ENCODE results near the gene ST6GALNAC3. TPM values are rescaled to one million over a fixed set of nuclear protein-coding genes. Genes with fewer than 3 reads are reported as not detected.

The ST6GALNAC3 gene
- total RNA-seq, 1 experiment from 2014 or later = 0.03 TPM

DNA sequence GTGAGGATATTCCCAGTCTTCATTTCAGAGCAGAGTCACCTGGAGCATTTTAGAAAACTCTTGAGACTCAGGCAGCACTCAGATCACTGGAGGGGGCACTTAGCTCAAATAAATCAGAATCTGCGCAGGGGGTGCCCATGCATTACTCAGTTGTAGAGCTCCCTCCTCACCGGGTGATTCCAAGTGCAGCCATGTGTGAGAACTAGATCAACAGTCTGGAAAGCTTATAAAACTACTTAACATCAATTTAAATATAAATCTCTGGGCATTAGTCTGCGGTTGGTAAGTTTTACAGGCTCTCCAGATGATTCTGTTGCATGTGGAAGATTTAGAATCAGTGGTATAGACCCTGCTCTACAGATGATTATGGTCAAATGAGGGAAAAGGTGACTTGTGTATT, 128.6 kb downstream of the ST6GALNAC3 start:
- DNase-seq (ENCODE audit: low read depth, low spot score) (no peak), ATAC-seq (no peak)
- in situ Hi-C loops (cut with HindIII; ENCODE audit: low pct_unique_long_range_greater_than_20kb, low sequenced_read_pairs) = no loop called here
- CTCF ChIA-PET = no interaction called here
- Histone ChIP-seq H3K4me3 (ENCODE audit: low read depth in 2 of 2, low read length in 2 of 2) (no peak overlapping the region), H3K27ac (ENCODE audit: low read length) (no peak overlapping the region), H3K36me3 (ENCODE audit: control insufficient read depth, insufficient read depth, low read length) (no peaks in the 10 kb centered on the region; the same call in 1 of the 2 replicates), H3K27me3 (ENCODE audit: control insufficient read depth, insufficient read depth, low read length) (no peaks in the 10 kb centered on the region), H3K9me3 (ENCODE audit: control insufficient read depth, insufficient read depth, low read depth, low read length) (no peaks in the 10 kb centered on the region), H3K4me1 (ENCODE audit: control insufficient read depth, insufficient read depth, low read length) (no peaks in the 10 kb centered on the region)
- POLR2A ChIA-PET = no interaction called here
- TF ChIP-seq, protein P1, sequence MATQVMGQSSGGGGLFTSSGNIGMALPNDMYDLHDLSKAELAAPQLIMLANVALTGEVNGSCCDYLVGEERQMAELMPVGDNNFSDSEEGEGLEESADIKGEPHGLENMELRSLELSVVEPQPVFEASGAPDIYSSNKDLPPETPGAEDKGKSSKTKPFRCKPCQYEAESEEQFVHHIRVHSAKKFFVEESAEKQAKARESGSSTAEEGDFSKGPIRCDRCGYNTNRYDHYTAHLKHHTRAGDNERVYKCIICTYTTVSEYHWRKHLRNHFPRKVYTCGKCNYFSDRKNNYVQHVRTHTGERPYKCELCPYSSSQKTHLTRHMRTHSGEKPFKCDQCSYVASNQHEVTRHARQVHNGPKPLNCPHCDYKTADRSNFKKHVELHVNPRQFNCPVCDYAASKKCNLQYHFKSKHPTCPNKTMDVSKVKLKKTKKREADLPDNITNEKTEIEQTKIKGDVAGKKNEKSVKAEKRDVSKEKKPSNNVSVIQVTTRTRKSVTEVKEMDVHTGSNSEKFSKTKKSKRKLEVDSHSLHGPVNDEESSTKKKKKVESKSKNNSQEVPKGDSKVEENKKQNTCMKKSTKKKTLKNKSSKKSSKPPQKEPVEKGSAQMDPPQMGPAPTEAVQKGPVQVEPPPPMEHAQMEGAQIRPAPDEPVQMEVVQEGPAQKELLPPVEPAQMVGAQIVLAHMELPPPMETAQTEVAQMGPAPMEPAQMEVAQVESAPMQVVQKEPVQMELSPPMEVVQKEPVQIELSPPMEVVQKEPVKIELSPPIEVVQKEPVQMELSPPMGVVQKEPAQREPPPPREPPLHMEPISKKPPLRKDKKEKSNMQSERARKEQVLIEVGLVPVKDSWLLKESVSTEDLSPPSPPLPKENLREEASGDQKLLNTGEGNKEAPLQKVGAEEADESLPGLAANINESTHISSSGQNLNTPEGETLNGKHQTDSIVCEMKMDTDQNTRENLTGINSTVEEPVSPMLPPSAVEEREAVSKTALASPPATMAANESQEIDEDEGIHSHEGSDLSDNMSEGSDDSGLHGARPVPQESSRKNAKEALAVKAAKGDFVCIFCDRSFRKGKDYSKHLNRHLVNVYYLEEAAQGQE (IDR thresholded peaks at IDR 0.05; ENCODE audit: insufficient read depth in 1 of 2, low read depth in 2 of 2, low read length in 1 of 2) = no peak
- TF ChIP-seq POLR2AphosphoS5 (IDR thresholded peaks at IDR 0.05; ENCODE audit: low read depth, low read length) = no peak
- TF ChIP-seq, protein P2, sequence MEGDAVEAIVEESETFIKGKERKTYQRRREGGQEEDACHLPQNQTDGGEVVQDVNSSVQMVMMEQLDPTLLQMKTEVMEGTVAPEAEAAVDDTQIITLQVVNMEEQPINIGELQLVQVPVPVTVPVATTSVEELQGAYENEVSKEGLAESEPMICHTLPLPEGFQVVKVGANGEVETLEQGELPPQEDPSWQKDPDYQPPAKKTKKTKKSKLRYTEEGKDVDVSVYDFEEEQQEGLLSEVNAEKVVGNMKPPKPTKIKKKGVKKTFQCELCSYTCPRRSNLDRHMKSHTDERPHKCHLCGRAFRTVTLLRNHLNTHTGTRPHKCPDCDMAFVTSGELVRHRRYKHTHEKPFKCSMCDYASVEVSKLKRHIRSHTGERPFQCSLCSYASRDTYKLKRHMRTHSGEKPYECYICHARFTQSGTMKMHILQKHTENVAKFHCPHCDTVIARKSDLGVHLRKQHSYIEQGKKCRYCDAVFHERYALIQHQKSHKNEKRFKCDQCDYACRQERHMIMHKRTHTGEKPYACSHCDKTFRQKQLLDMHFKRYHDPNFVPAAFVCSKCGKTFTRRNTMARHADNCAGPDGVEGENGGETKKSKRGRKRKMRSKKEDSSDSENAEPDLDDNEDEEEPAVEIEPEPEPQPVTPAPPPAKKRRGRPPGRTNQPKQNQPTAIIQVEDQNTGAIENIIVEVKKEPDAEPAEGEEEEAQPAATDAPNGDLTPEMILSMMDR (IDR thresholded peaks at IDR 0.05) = no peak
- TF ChIP-seq TCF7L2 (IDR thresholded peaks at IDR 0.05; ENCODE audit: low read depth, low read length) = no peak
- no peak for TF ChIP-seq SIN3A (IDR thresholded peaks at IDR 0.05; ENCODE audit: borderline replicate concordance, insufficient read depth, low read depth, low read length)
- no TSS peak for BruUV-seq (replicated peaks)
- intact Hi-C loops (cut with micrococcal nuclease; ENCODE audit: unreplicated experiment) = no loop called here

DNA sequence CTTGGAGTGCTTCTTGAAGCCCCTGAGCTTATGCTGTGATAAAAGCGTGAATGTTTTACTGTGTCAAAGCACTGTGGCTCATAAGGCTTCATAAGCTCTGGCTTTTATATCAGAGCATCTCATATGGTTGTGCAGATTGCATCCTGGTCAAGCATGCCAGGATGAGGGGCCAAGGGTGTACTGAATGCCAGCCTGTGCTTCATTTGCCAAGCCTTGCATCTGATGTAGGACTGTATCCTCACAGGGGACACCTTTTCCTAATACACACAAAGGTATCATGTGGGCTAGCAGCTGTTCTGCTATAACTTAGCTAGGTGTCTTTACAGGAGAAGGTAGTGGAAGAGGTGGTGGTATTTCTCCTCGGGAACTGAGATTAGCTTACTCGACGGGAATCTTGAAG, 134.7 kb downstream of the ST6GALNAC3 start:
- ATAC-seq = no peak

More for the DNA sequence above, 134.7 kb downstream of the ST6GALNAC3 start:
- TF ChIP-seq SIN3A (IDR thresholded peaks at IDR 0.05; ENCODE audit: borderline replicate concordance, insufficient read depth, low read depth, low read length) (no peak), POLR2AphosphoS5 (IDR thresholded peaks at IDR 0.05; ENCODE audit: low read depth, low read length) (no peak), TCF7L2 (IDR thresholded peaks at IDR 0.05; ENCODE audit: low read depth, low read length) (no peak)
- TF ChIP-seq, protein P2 (IDR thresholded peaks at IDR 0.05) = no peak
- TF ChIP-seq, protein P1 (IDR thresholded peaks at IDR 0.05; ENCODE audit: insufficient read depth in 1 of 2, low read depth in 2 of 2, low read length in 1 of 2) = no peak
- H3K27me3 ChIP-seq (ENCODE audit: control insufficient read depth, insufficient read depth, low read length) = no peaks in the 10 kb centered on the region
- H3K4me3 ChIP-seq (ENCODE audit: low read depth in 2 of 2, low read length in 2 of 2) = no peak overlapping the region
- POLR2A ChIA-PET = no interaction called here
- DNase-seq (ENCODE audit: low read depth, low spot score) = no peak
- no peaks in the 10 kb centered on the region for H3K9me3 ChIP-seq (ENCODE audit: control insufficient read depth, insufficient read depth, low read depth, low read length)
- CTCF ChIA-PET = no interaction called here
- in situ Hi-C loops (cut with HindIII; ENCODE audit: low pct_unique_long_range_greater_than_20kb, low sequenced_read_pairs) (no loop called here), intact Hi-C loops (cut with micrococcal nuclease; ENCODE audit: unreplicated experiment) (no loop called here)
- BruUV-seq (replicated peaks) = no TSS peak
- H3K27ac ChIP-seq (ENCODE audit: low read length) = no peak overlapping the region
- no peaks in the 10 kb centered on the region for H3K4me1 ChIP-seq (ENCODE audit: control insufficient read depth, insufficient read depth, low read length)
- H3K36me3 ChIP-seq (ENCODE audit: control insufficient read depth, insufficient read depth, low read length) = no peaks in the 10 kb centered on the region
